Activated CD8-positive, alpha-beta memory T cell treated with anti-CD3 and anti-CD28 coated beads for 48 hours (primary cell): ENCODE measurements around the gene IGFBP5.

Source experiments
- DNase-seq, 3 experiments: peaks; one replicate each; pipeline ENCODE4 v3.0.0-alpha.2; 2020; ENCODE audit warnings: low read depth in 2 of 3, low spot score in 2 of 3

Gene IGFBP5

GRCh38 chr2:216714376-216714775, 19.0 kb upstream of the IGFBP5 start:
- DNase-seq: no peak

GRCh38 chr2:216713691-216714336, 18.5 kb upstream of the IGFBP5 start:
- no peak for DNase-seq

- DNase-seq: no peak
Observed at GRCh38 chr2:216711348-216711747, 16.0 kb upstream of the IGFBP5 start.

- no peak for DNase-seq
Observed at GRCh38 chr2:216710551-216711301, 15.4 kb upstream of the IGFBP5 start.

- no peak for DNase-seq
Observed at GRCh38 chr2:216702756-216703155, 7.4 kb upstream of the IGFBP5 start.

GRCh38 chr2:216701544-216701943, 6.2 kb upstream of the IGFBP5 start:
- no peak for DNase-seq

GRCh38 chr2:216700781-216701180, 5.4 kb upstream of the IGFBP5 start:
- no peak for DNase-seq

GRCh38 chr2:216700088-216700567, 4.8 kb upstream of the IGFBP5 start:
- no peak for DNase-seq

GRCh38 chr2:216698895-216699294, 3.5 kb upstream of the IGFBP5 start:
- DNase-seq: no peak

- no peak for DNase-seq
Observed at GRCh38 chr2:216698293-216698692, 2.9 kb upstream of the IGFBP5 start.

- no peak for DNase-seq
Observed at GRCh38 chr2:216696751-216697560, 1.6 kb upstream of the IGFBP5 start.

- DNase-seq: no peak
Observed at GRCh38 chr2:216696321-216696720, 972 bp upstream of the IGFBP5 start.

- no peak for DNase-seq
Observed at GRCh38 chr2:216694826-216695217, 527 bp downstream of the IGFBP5 start.

- no peak for DNase-seq
Observed at GRCh38 chr2:216694082-216694825, 1.1 kb downstream of the IGFBP5 start.

- DNase-seq: no peak
Observed at GRCh38 chr2:216693414-216694080, 1.8 kb downstream of the IGFBP5 start.

GRCh38 chr2:216692636-216693413, 2.5 kb downstream of the IGFBP5 start:
- DNase-seq: peak; percentile 35 to 57 (median 43)

GRCh38 chr2:216690853-216691741, 4.3 kb downstream of the IGFBP5 start:
- no peak for DNase-seq

- DNase-seq: no peak
Observed at GRCh38 chr2:216690456-216690852, 4.9 kb downstream of the IGFBP5 start.

- DNase-seq: no peak
Observed at GRCh38 chr2:216689397-216689796, 6.0 kb downstream of the IGFBP5 start.
